HTR-8/SVneo (cell line): Measurements from ENCODE around the gene UGT1A3.
A peak's percentile ranks its signal among the peaks of the same experiment; 100 is the strongest.

Experiments used
- DNase-seq: peaks from one replicate; pipeline ENCODE4 v3.0.0; 2011; ENCODE audit warnings: low spot score, mixed read lengths; ENCODE audit not compliant: insufficient read length
- FAIRE-seq: peaks from 2 replicates; lab custom pipeline; 2011; peaks lifted over from hg19 to GRCh38; lab: Jason Lieb, UNC

UGT1A3 gene

DNA sequence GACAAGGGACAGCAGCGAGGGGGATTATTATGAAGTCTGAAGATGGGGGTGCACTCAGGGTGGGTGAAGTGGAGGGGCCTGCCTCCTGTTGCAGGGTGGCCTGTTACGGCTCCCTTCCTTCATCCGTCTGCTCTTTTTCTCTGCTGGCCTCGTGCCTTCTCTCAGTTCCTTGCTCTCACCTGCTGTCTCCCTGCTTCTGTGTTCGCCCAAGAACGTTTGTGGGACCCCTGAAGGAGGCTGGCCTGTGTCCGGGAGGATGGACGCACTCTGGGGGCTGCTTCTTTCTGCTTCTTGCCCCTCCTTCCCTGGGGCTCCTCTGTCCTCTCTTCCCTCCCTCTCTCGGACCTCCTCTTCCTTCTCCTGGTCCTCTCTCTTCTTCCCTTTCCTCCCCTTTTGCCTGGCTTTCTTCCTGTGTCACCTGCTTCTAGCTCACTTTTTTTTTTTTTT lies 63.1 kb downstream of the UGT1A3 start:
- FAIRE-seq (no peak), DNase-seq (no peak)

DNA sequence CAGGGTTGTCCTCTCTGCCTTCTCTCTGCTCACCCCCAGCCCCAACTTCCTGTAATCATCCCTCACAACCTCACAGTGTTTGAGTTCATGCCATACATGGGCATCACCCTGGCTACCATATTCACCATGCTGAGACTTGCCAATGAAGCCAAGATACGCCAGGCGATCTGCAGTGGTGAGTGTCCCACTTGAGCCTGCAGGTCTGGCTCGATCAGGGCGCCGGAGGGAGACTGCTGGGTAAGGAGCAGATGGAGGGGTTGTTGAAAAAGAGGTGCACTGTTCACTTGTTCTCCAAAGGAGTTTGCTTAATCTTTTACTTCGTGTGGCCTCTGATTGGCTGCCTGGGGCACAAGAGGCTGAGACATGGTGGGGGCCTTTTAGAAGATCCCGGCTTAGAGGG lies 63.9 kb downstream of the UGT1A3 start:
- DNase-seq (no peak), FAIRE-seq (no peak)

DNA sequence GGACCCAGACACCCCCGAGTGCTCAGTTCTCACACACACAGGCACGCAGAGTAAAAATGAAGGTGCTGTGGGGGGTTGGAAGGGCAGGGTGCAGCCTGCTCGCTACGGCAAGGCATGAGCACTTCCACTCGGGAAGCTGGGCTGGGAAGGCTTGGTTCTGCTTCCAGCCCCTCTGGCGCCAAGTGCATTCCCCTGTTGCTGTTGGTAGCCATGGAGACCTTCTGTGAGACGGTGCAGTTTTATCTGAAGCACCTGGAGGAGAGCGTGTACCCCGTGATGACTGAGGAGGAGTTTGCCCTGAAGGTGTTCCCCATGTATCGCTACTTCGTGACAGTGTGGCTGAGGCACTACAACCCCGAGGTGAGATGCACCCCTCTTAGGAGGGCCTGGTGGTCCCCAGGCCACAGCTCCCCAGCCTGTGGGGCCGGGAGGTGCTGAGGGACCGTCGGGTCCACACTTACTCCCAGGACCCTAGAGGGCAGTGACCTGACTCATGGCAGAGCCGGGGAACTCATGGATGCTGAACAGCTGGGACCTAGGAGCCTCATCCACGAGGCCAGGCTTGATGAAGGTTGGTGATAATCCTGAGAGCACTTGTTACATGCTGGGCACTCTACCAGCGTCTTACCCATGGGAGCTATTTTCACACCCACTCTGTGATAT lies 64.8 kb downstream of the UGT1A3 start:
- DNase-seq = no peak
- FAIRE-seq = no peak

DNA sequence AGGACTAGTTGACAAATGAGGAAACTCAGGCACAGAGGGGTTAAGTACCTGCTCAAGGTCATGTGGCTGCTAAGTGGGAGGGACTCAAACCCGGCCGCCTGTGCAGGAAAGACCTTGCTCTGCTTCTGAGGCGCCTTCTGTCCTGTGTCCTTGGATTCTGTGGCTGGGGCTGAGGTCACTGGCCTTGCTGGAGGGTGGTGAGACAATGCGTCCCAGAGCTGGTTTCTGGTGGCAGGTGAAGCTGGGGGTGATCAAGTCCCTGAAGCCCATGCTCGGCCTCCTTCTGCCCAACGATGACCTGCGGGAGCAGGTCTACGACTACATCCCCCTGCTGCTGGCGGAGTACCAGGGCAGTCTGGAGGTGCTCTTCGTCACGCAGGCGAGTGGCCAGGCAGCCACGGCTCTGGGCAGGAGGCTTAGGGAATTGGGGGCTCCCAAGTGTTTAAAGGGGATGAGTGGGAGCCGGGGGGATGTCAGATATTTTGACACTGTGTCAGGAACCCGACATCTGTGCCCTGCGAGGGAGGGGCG lies 65.4 kb downstream of the UGT1A3 start:
- DNase-seq (no peak), FAIRE-seq (no peak)

DNA sequence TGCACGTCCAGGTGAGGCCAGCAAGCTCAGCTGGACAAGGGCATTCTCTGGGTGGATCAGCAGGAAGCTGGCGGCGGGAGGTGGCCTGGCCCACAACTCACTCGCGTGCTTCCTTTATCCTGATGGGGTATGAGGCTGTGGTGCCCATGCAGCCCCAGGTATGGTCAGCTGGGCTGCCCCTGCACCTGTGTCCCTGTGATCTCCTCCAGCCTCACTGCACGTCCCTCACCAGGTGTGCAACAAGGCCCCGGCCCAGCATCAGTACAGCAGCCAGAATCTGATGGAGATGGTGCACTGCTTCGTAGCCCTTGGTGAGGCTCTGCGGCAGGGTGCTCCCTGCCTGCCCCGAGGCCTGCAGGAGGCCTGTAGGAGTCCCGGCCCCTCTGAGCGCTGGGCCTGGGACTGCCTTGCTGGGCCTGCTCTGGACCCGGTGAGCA lies 66.9 kb downstream of the UGT1A3 start:
- no peak for DNase-seq
- no peak for FAIRE-seq

DNA sequence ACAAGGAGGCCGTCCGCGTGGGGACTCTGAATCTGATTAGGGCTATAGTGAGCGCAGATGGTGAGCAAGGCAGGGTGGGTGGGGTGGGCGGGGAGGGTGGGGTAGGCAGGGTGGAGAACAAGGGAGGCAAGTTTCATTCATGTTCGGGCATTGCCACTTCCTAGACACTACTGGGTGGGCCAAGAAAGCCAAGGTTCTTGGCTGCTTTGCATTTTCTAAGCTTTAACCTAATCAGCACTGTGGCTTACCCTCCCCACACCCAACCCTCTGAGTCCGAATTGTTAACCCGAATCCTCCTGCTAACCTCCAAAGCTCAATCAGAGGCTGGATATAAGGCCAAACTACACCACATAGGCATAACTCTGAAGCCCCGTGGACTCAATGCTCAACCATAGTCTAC lies 67.4 kb downstream of the UGT1A3 start:
- DNase-seq (no peak), FAIRE-seq (no peak)

DNA sequence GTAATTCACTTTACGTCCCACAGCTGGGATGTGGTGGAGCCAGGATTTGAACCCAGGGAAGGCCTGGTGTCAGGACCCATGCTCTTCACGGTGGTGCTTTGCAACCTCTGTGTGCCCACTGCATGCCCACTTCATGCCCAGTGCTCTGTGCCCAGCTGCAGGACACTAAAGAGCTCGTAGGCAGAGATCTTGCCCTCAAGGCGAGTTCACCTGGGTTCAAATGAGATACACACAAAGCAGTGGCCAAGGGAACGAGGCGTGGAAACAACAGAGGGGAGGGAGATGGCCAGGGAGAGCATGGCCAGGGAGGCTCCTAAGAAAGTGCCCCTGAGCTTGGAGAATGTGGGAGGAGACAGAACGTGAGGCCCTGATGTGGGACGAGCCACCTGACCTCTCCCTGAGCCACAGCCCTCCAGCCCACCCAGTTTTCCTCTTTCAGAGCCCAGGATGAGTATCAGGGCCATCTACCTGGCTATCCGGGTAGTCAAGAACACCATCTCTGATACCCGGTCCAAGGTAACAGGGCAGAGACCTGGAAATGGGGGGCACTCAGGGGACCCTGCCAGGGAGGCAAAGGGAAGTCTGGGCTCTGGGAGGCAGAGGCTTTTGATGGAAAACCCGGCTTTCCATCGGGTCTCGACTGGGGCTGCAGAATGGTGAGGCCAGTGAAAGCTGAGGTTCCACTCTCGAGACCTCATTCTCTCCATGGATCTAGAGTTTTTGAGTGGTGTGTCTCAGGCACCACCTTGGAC lies 69.7 kb downstream of the UGT1A3 start:
- FAIRE-seq = no peak

DNA sequence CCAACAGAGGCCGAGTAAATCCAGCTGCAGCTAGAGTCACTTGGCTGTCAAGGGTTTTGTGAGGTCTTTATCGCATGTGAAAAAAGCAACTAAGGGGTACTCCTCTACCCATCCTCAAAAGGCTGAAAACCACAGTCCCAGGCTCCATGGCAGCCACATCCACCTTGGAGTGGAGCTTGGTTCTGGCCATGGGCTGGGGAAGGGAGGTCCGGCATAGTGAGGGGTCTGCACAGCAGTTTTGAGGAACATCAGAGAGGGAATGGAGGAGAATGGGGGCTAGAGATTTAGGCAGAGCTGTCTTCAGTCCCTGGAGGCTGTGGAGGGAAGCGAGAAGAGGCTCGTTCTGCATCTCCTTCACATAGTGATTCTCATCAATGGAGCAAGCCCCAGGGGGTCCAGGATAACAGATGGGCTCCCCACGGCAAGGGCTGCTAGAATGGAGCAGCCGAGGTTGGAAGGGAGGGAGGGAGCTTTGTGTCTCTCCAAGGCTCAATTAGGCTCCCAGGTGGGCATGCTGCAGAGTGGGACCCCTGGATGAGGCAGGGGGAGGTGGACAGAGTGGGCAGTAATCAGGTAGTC lies 70.3 kb downstream of the UGT1A3 start:
- FAIRE-seq (no peak), DNase-seq (no peak)

More for the DNA sequence above, 69.7 kb downstream of the UGT1A3 start:
- no peak for DNase-seq

DNA sequence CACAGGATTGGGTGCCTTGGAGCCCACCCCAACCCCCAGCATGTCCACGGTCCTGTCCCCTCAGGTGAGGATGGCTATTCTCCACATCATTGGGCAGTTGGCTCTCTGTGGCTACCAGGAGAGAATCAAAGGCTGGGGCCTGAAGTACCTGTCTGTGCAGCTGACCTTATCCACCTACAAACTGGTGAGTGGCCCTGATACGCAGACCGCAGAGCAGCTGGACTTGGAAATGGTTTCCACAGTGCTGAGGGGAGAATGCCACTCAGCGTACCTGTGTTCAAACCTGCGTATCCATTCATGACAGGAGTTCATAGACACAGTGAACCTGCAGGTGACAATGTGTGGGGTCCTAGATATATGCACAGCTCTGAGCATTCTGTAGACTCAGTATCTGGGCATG lies 70.9 kb downstream of the UGT1A3 start:
- DNase-seq = no peak
- peak; percentile 26 for FAIRE-seq

DNA sequence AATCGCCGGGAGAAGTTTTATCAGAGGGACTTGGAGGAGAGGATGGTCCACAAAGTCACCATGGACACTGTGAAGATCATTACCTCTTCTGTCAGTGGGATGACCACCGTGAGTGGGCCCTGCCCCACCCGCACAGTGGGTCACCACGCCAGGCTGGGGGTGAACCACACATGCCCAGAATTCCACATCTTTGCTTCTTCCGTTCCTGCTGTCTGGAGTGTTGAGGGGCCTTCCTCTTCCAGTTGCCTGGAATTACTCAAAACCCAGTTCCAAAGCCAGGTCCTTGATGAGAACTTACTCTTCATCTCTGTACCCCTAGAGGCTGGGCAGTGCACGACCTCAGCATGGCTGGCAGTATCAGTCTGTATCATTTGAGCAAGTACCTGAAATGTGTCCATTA lies 71.4 kb downstream of the UGT1A3 start:
- DNase-seq = no peak
- no peak for FAIRE-seq

DNA sequence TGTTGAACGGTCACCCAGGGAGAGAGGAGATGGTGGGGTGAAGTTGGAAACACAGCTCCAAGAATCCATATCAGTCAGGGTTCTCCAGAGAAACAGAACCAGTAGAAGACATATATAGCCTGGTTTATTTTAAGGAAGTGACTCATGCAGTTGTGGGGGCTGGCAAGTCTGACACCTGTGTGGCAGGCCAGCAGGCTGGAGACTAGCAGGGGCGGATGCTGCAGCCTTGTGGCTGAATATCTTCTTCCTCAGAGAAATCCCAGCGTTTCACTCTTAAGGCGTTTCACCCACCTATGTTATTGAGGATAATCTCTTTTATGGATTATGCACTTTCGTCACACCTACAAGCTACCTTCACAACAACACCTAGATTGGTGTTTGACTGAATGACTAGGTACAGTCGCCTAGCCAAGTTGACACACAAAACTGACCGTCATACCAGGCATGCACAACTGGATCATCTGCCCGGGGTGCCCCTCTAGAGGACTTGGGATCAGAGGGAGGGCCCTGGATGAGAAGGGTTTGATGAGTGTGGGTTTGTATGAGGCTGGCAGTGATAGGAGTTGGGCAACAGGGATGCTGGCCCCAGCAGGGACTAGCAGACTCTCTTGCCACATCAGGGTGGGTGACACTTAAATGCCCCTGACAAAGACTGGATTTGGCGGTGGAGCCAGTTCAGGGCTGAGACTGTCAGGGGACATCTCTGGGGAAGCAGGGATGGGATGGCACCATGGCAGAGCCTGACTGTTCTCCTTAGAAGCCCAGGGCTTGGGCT lies 72.7 kb downstream of the UGT1A3 start:
- DNase-seq = no peak
- no peak for FAIRE-seq

DNA sequence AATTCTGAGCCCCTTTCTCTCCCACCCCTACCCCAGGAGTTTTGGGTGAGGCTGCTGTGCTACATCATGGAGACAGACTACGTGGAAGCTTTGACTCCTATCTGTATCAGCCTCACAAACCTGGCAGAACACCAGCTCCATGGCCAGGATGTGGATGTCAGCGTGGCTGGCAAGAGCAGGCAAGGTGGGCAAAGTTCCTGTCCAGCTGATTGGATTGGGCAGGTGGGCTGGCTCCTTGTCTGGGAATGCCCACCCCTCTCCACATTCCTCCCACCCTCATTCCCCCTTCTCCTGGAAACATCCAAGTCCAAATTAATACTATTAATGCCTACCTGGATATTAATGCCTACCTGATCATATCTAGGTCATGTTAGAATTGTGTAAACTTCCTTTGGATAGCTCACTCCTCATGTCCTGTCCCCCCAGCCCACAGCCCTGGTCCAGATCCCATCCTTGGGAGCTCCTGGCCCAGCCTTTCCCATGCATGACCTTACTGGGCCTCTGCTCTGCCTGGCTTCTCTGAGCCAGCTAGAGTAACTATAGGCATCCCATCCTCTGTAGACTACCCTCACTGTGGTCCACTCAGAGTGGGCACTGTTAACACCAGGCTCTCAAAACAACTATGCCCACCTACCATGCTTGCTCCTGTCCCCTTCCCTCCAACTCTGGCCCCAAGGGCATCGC lies 73.4 kb downstream of the UGT1A3 start:
- DNase-seq (no peak), FAIRE-seq (no peak)

DNA sequence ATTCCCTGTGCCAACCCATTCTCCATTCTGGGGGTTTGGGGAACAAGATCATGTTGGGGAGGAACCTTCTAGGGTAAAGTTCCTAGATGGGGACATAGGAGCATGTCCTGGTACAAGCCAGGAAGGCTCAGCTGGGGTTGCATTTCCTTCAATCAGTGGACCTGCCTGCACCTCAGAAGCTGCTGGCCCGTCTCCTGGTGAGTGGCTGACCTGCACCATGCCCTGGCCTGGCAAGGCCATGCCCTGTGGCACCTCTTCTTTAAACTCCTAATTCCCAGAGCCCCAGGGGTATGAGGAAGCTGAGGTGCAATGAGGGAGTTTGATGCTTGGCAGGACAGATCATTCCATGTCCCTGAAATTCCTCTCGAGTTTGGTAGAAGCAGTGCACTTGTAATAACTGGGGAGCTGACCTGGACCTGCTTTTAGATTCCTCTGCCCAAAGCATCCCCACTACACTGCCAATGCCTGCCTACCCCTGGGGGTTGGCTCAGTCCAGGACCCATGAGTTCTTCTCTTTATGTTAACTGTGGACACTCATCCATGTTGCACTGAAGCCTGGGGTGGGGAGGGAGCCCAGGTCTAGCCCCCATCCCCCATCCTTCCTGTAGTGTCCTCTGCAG lies 74.6 kb downstream of the UGT1A3 start:
- FAIRE-seq (no peak), DNase-seq (no peak)

DNA sequence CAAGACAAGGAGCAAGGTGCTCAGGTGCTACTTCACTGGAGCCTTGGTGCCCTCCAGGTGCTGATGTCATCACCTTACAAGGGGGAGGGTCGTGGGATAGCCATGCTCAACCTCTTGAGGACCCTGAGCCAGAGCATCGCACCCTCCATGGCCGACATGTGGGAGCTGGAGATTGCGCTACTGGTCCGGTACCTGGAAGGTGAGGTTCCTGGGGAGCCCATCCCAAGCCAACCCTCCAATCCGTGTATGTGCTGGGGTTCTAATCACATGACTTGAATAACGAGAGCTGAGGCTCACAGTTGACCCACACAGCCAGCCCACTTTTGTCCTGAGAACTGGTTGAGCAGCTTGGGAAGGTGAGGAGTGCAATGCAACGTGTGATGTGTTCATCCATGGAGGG lies 75.2 kb downstream of the UGT1A3 start:
- DNase-seq (no peak), FAIRE-seq (no peak)

DNA sequence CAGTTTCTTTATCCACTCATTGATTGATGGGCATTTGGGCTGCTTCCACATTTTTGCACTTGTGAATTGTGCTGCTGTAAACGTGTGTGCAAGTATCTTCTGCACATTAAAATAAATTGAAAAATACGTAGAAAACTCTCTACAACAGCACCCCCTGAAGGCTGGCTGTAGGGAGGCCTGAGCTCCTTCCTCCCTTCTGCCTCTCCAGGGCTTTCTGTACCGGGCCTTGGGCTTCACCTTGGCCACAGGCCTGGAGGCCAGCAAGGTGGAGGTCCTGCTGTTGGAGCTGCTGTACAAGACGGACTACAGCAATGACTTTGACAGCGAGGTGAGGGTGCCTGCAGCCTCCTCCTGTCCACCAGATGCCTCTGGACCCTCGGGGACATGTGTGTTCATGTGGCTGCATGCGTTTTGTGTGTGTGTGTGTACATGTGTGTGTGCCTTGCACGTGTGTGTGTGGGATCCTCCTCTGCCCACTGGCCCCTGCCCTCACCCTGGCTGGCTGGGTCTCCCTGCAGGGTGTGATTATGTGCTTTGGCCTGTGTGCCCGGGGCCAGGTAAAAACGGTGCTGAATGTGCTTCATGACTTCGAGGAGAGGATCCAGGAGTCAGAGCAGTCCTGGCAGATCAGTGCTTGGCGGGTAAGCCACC lies 78.5 kb downstream of the UGT1A3 start:
- DNase-seq = no peak
- peak; percentile 74 for FAIRE-seq

DNA sequence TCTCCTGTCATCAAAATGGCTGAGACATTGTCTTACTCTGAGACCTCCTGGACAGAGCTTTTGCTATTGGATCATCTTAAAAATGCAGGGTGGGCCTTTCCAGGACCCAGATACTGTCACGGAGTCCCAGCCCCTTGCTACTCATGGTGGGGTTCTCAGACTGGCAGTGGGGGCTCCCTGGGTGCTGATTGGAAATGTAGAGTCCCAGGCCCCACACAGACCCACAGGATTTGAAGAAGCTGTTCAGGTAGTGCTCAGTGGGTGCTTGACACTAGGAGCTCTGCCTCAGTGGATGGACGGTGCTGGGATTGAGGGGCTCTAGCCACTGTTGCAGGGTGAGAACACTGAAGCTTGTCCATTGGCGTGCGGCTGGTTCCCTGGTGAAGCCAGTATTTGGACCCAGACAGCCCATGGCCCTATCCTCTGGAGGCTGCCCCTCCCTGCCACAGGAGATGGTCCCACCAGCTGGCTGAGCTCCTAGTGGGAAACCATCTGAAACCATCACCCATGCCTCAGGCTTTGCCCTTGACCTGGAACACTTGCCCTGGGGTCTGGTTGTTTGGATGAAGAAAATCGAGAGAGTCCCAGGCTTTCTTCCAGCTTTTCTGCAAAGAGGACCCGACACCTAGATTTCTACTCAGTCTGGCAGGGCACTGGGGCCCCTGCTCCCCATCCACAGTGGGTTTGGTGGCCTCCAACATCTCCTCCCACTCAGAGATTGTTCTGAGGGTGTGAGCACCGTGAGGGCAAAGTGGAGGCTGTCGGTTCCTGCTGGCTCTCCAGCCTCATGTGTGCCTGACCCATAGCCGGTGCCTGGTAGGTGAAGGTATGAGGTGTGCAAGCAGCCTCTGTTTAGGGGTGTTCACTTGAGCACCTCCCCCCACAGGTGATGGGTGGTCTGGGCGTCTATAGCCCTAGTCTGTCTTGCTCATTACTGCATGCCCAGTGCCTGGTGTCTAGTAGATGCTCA lies 79.4 kb downstream of the UGT1A3 start:
- no peak for DNase-seq

DNA sequence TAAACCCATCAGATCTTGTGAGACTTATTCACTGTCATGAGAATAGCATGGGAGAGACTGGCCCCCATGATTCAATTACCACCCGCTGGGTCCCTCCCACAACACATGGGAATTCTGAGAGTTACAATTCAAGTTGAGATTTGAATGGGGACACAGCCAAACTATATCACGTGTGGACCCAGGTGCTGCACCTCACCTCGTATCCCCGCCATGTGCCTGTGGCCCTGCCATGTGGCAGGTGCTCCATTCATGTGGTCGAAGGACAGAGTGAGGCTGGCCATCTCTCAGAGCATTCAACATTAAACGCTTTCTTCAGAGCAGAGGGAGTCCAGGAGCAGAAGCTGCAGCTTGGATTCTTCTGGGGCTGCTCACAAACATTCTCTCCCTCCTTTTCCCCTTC lies 81.5 kb downstream of the UGT1A3 start:
- DNase-seq (no peak), FAIRE-seq (no peak)

More for the DNA sequence above, 79.4 kb downstream of the UGT1A3 start:
- FAIRE-seq = no peak

DNA sequence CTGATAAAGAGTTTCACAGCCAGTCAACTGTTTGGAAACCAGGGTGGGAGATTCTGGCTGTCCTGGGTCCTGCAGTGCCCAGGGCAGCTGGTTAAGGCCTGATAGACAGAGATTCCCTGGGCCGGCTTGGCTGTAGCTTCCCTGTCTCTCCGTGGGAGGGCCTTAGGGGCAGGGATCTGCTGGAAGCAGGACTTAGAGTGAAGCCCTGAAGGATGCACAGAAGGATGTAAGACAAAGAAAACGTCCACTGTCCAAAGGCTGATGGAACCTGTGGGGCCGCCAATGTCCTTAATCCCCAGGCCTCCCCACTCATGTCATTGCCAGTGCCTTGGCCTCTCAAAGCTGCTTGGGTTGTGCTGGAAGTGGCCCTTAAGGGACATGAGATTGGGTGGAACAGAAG lies 82.2 kb downstream of the UGT1A3 start:
- FAIRE-seq = no peak
- DNase-seq = no peak
